ENCODE data around the gene TH.

TH gene

GRCh38 chr11:2208691-2209369 lies 37.2 kb upstream of the TH start:
- no peak for DNase-seq

- DNase-seq = no peak
Measured at GRCh38 chr11:2207773-2208621, 36.4 kb upstream of the TH start.

GRCh38 chr11:2207212-2207611 lies 35.6 kb upstream of the TH start:
- no peak for DNase-seq

GRCh38 chr11:2205981-2206690 lies 34.5 kb upstream of the TH start:
- no peak for DNase-seq

- no peak for DNase-seq
Measured at GRCh38 chr11:2205214-2205720, 33.7 kb upstream of the TH start.

- DNase-seq = no peak
Measured at GRCh38 chr11:2204361-2205213, 33.0 kb upstream of the TH start.

GRCh38 chr11:2203440-2204259 lies 32.0 kb upstream of the TH start:
- DNase-seq = no peak

- no peak for DNase-seq
Measured at GRCh38 chr11:2202900-2203439, 31.4 kb upstream of the TH start.

GRCh38 chr11:2202071-2202899 lies 30.7 kb upstream of the TH start:
- no peak for DNase-seq

- no peak for DNase-seq
Measured at GRCh38 chr11:2201542-2201941, 29.9 kb upstream of the TH start.

- no peak for DNase-seq
Measured at GRCh38 chr11:2200957-2201519, 29.4 kb upstream of the TH start.

GRCh38 chr11:2200536-2200935 lies 28.9 kb upstream of the TH start:
- no peak for DNase-seq

- no peak for DNase-seq
Measured at GRCh38 chr11:2199466-2200341, 28.1 kb upstream of the TH start.

GRCh38 chr11:2198621-2199365 lies 27.2 kb upstream of the TH start:
- no peak for DNase-seq

GRCh38 chr11:2197771-2198520 lies 26.3 kb upstream of the TH start:
- DNase-seq = no peak

- DNase-seq = no peak
Measured at GRCh38 chr11:2196970-2197770, 25.6 kb upstream of the TH start.

GRCh38 chr11:2195756-2196088 lies 24.1 kb upstream of the TH start:
- no peak for DNase-seq

Measured in NCI-H187 (cell line).